Measurements from ENCODE around the gene FIGN.

Gene FIGN

GRCh38 chr2:163595028-163595427 lies 140.8 kb downstream of the FIGN start:
- TF ChIP-seq, protein P1, sequence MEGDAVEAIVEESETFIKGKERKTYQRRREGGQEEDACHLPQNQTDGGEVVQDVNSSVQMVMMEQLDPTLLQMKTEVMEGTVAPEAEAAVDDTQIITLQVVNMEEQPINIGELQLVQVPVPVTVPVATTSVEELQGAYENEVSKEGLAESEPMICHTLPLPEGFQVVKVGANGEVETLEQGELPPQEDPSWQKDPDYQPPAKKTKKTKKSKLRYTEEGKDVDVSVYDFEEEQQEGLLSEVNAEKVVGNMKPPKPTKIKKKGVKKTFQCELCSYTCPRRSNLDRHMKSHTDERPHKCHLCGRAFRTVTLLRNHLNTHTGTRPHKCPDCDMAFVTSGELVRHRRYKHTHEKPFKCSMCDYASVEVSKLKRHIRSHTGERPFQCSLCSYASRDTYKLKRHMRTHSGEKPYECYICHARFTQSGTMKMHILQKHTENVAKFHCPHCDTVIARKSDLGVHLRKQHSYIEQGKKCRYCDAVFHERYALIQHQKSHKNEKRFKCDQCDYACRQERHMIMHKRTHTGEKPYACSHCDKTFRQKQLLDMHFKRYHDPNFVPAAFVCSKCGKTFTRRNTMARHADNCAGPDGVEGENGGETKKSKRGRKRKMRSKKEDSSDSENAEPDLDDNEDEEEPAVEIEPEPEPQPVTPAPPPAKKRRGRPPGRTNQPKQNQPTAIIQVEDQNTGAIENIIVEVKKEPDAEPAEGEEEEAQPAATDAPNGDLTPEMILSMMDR (IDR thresholded peaks at IDR 0.05; ENCODE audit: control extremely low read depth, extremely low read depth, low read depth, missing control alignments) = no peak
- no peak for DNase-seq (ENCODE audit: extremely low spot score)
- POLR2A ChIA-PET = no interaction called here

GRCh38 chr2:163594497-163594896 lies 141.3 kb downstream of the FIGN start:
- CTCF ChIA-PET = interaction anchor here (1.1 to 3.1 kb wide), 5 partner anchors 8 to 32 kb away, joined by 3 to 13 read pairs (median 3); no protein-coding TSS in a partner anchor
- TF ChIP-seq, protein P1 (IDR thresholded peaks at IDR 0.05; ENCODE audit: control extremely low read depth, extremely low read depth, low read depth, missing control alignments) = no peak
- DNase-seq (ENCODE audit: extremely low spot score) = no peak
- POLR2A ChIA-PET = no interaction called here

More at GRCh38 chr2:163595028-163595427, 140.8 kb downstream of the FIGN start:
- CTCF ChIA-PET = interaction anchor here (1.1 to 1.5 kb wide), 3 partner anchors 12 to 30 kb away, joined by 3 to 4 read pairs (median 3); no protein-coding TSS in a partner anchor

DNA sequence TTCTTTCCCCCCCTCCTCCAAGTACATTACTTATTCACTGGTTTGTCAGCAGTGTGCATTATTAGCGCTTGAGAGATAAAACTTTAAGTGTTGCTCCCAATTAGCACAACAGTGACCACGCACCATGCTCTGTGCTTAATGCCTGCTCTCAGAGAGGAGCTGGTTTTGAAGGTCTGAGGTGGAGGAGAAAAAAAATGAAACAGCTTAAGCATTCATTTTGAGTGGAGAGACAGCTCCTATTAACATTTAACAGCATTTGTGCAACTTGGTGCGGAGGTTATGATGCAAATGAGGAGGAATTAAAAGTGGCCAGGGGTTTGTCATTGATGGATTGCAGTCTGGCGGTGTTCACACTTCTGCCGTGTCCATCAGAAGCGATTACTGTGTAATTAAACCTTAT lies 141.8 kb downstream of the FIGN start:
- DNase-seq (ENCODE audit: extremely low spot score) = no peak
- CTCF ChIA-PET = interaction anchor here (1.1 to 3.1 kb wide), 6 partner anchors 9 to 33 kb away, joined by 3 to 13 read pairs (median 3); no protein-coding TSS in a partner anchor
- TF ChIP-seq, protein P1 (IDR thresholded peaks at IDR 0.05; ENCODE audit: control extremely low read depth, extremely low read depth, low read depth, missing control alignments) = no peak
- POLR2A ChIA-PET = no interaction called here

DNA sequence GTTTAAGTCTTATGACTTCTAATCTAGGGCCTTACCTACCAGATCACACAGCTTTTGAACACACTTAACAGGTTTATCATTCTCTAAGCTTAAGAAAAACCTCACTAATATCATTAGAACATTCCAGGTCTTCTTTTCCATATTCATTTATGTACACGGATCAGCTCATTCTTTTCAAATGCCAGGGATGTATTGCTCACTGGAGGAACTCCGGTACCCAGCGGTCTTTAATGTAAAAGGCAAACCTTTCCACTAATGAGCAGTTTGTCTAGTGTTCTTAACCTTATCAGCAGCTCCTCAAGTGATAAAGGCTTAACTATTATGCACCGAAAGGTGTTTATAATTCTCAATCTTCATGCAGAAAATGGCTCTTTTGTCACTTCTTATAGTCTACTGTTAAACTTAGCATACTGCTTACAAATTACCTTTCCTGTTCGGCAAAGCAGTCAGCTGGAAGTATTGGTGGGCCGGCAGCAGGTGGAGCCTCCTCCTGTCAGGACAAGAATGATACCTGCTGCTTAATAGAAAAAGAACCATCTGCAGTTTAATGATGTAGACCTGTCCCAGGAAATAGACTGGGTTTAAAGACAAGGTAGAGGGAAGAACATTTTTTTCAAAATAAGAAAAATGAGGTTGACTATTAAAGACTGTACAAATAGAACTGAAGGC lies 142.7 kb downstream of the FIGN start:
- ChIA-PET POLR2A (no interaction called here), CTCF (interaction anchor here (1.1 to 3.1 kb wide), 4 partner anchors 9 to 34 kb away, joined by 3 to 13 read pairs (median 4); no protein-coding TSS in a partner anchor)
- DNase-seq (ENCODE audit: extremely low spot score) = no peak
- TF ChIP-seq, protein P1 (IDR thresholded peaks at IDR 0.05; ENCODE audit: control extremely low read depth, extremely low read depth, low read depth, missing control alignments) = no peak

- CTCF ChIA-PET = interaction anchor here (1.8 to 3.1 kb wide), 2 partner anchors 11 to 14 kb away, joined by 4 to 13 read pairs; no protein-coding TSS in a partner anchor
- DNase-seq (ENCODE audit: extremely low spot score) = no peak
- POLR2A ChIA-PET = no interaction called here
- TF ChIP-seq, protein P1 (IDR thresholded peaks at IDR 0.05; ENCODE audit: control extremely low read depth, extremely low read depth, low read depth, missing control alignments) = no peak
These were observed 144.3 kb downstream of the FIGN start for GRCh38 chr2:163591461-163591860.

DNA sequence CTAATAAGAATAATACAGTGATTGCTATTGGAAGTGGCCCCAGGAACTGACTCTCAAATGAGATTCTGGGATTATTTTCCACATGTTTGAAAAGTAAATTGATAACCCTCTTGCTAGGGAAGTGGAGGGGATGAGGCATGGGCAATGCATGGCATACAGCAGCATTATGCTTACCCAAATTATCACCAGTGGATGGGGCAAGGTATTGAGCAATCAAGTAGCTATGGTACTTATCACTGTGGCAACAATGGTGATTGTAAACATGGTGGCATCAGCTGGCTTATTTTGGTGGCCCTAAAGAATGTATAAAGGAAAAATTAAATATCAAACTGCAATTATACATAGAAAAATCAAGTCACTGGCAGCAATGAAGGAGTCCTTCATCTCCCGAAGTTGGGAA lies 155.1 kb downstream of the FIGN start:
- ChIA-PET CTCF (interaction anchor here (0.6 kb wide), 1 partner anchor 26 kb away, joined by 3 read pairs; no protein-coding TSS in a partner anchor), POLR2A (no interaction called here)
- TF ChIP-seq, protein P1 (IDR thresholded peaks at IDR 0.05; ENCODE audit: control extremely low read depth, extremely low read depth, low read depth, missing control alignments) = no peak
- DNase-seq (ENCODE audit: extremely low spot score) = no peak
